IMR-90 (cell line): ENCODE measurements around the gene FAM229A. TPM values are rescaled to one million over a fixed set of nuclear protein-coding genes. Genes with fewer than 3 reads are reported as not detected.

Source experiments
- ATAC-seq: fragments of 200-7000 bp; cut with Tn5 transposase; 2 replicates; pipeline ENCODE4 v1.9.1; 2020; ENCODE audit warnings: low read depth, mild to moderate bottlenecking, moderate library complexity
- BruUV-seq: library from RNA; stranded (reverse); fragments of 400-500 nt; replicated peaks from 2 replicates; lab custom pipeline; 2021; lab: Mats Ljungman, UMichigan
- CTCF ChIA-PET: fragments of 300-600 bp; formaldehyde crosslinking; extraction: SDS; loops from one replicate; lab custom pipeline; 2021; ENCODE audit warnings: antibody characterized with exemption; lab: Yijun Ruan, JAX
- POLR2A ChIA-PET: fragments of 300-600 bp; sonication (Branson Sonifier 250); formaldehyde crosslinking; loops from one replicate; lab custom pipeline; 2022; ENCODE audit warnings: antibody characterized with exemption; ENCODE audit not compliant: unreplicated experiment; lab: Charles Lee
- DNase-seq: peaks from one replicate; pipeline ENCODE4 v3.0.0; 2013
- H2AFZ ChIP-seq: replicated peaks from 2 replicates; pipeline ENCODE3; 2013; ENCODE audit warnings: low read length, mild to moderate bottlenecking; ENCODE audit not compliant: poor library complexity
- H2AK5ac ChIP-seq: 2 replicates; pipeline ENCODE4 v1.6.1; 2013; ENCODE audit warnings: low read depth, low read length, inconsistent platforms
- H2AK9ac ChIP-seq: replicated peaks from 2 replicates; pipeline ENCODE3; 2013; ENCODE audit warnings: mild to moderate bottlenecking, low read depth, low read length, moderate library complexity; ENCODE audit not compliant: poor library complexity
- H2BK120ac ChIP-seq: 2 replicates; pipeline ENCODE4 v1.6.1; 2013; ENCODE audit warnings: low read depth, low read length, inconsistent platforms
- H2BK15ac ChIP-seq: 3 replicates; pipeline ENCODE4 v1.6.1; 2013; ENCODE audit warnings: low read depth, low read length, inconsistent platforms
- H2BK20ac ChIP-seq: 2 replicates; pipeline ENCODE4 v1.6.1; 2013; ENCODE audit warnings: low read depth, mild to moderate bottlenecking, inconsistent platforms, low read length, moderate library complexity
- H2BK5ac ChIP-seq: 2 replicates; pipeline ENCODE4 v1.6.1; 2013; ENCODE audit warnings: mild to moderate bottlenecking, low read depth, low read length, inconsistent platforms; ENCODE audit not compliant: poor library complexity, severe bottlenecking
- H3K14ac ChIP-seq: replicated peaks from 2 replicates; pipeline ENCODE4 v1.6.1; 2013; ENCODE audit warnings: low read depth, low read length, inconsistent platforms
- H3K18ac ChIP-seq: 2 replicates; pipeline ENCODE4 v1.6.1; 2013; ENCODE audit warnings: low read depth, low read length, control low read depth
- H3K23ac ChIP-seq: 2 replicates; pipeline ENCODE4 v1.6.1; 2013; ENCODE audit warnings: low read depth, low read length, inconsistent platforms
- H3K27ac ChIP-seq: 2 replicates; pipeline ENCODE4 v1.5.1; 2013; ENCODE audit warnings: mild to moderate bottlenecking, control low read depth, low read length; ENCODE audit not compliant: insufficient read depth
- H3K27me3 ChIP-seq: 2 replicates; pipeline ENCODE4 v1.6.1; 2013; ENCODE audit warnings: low read length; ENCODE audit not compliant: control insufficient read depth, insufficient read depth
- H3K36me3 ChIP-seq: 2 replicates; pipeline ENCODE4 v1.6.1; 2013; ENCODE audit warnings: low read length, mixed read lengths; ENCODE audit not compliant: control insufficient read depth, insufficient read depth
- H3K4ac ChIP-seq: 2 replicates; pipeline ENCODE4 v1.6.1; 2013; ENCODE audit warnings: low read depth, low read length, inconsistent platforms
- H3K4me1 ChIP-seq: 2 replicates; pipeline ENCODE4 v1.6.1; 2013; ENCODE audit warnings: low read length, mixed read lengths; ENCODE audit not compliant: control insufficient read depth, insufficient read depth
- H3K4me2 ChIP-seq: 2 replicates; pipeline ENCODE4 v1.6.1; 2013; ENCODE audit warnings: low read depth, mild to moderate bottlenecking, control low read depth, low read length, moderate library complexity
- H3K4me3 ChIP-seq: 2 replicates; pipeline ENCODE4 v1.5.1; 2013; ENCODE audit warnings: low read depth, mild to moderate bottlenecking, control low read depth, low read length, moderate library complexity; ENCODE audit not compliant: insufficient read depth
- H3K56ac ChIP-seq: 2 replicates; pipeline ENCODE4 v1.6.1; 2013; ENCODE audit warnings: low read length, inconsistent platforms; ENCODE audit not compliant: insufficient read depth; ENCODE audit errors: extremely low read depth
- H3K79me1 ChIP-seq, 2 experiments: 2 replicates each; pipeline ENCODE4 v1.6.1; 2013; ENCODE audit warnings: low read length in 2 of 2, inconsistent platforms in 1 of 2, low read depth in 1 of 2
- H3K9ac ChIP-seq: 2 replicates; pipeline ENCODE4 v1.6.1; 2013; ENCODE audit warnings: low read depth, low read length, control low read depth
- H3K9me1 ChIP-seq: 2 replicates; pipeline ENCODE4 v1.6.1; 2013; ENCODE audit warnings: low read length, inconsistent platforms; ENCODE audit not compliant: insufficient read depth
- H3K9me3 ChIP-seq: 2 replicates; pipeline ENCODE4 v1.6.1; 2013; ENCODE audit warnings: low read length; ENCODE audit not compliant: control insufficient read depth, insufficient read depth
- H4K20me1 ChIP-seq: 2 replicates; pipeline ENCODE4 v1.6.1; 2013; ENCODE audit warnings: low read length, inconsistent platforms; ENCODE audit not compliant: insufficient read depth
- H4K5ac ChIP-seq: 2 replicates; pipeline ENCODE4 v1.6.1; 2013; ENCODE audit warnings: mild to moderate bottlenecking, low read depth, low read length, control low read depth
- H4K8ac ChIP-seq, 2 experiments: 2 replicates each; pipeline ENCODE4 v1.6.1; 2013; ENCODE audit warnings: low read depth in 2 of 2, low read length in 2 of 2, control low read depth in 1 of 2, inconsistent platforms in 1 of 2
- H4K91ac ChIP-seq: 2 replicates; pipeline ENCODE4 v1.6.1; 2013; ENCODE audit warnings: low read depth, low read length, inconsistent platforms; ENCODE audit not compliant: insufficient read depth
- BHLHE40 ChIP-seq: fragments of 150-350 bp; IDR thresholded peaks from 2 replicates; pipeline ENCODE4 v1.6.1; 2016; ENCODE audit warnings: mild to moderate bottlenecking, low read depth, low read length
- CEBPB ChIP-seq: IDR thresholded peaks from 2 replicates; pipeline ENCODE4 v1.6.1; 2012; ENCODE audit warnings: low read depth, low read length, improper control_type of control experiment
- CHD1 ChIP-seq: IDR thresholded peaks from 2 replicates; pipeline ENCODE4 v1.6.1; 2012; ENCODE audit warnings: low read depth, low read length, improper control_type of control experiment
- FOS ChIP-seq: fragments of 150-350 bp; IDR thresholded peaks from 2 replicates; pipeline ENCODE4 v1.6.1; 2016; ENCODE audit warnings: low read depth, low read length
- MAFK ChIP-seq: IDR thresholded peaks from 2 replicates; pipeline ENCODE4 v1.6.1; 2012; ENCODE audit warnings: low read depth, low read length, improper control_type of control experiment
- MAZ ChIP-seq: IDR thresholded peaks from 2 replicates; pipeline ENCODE4 v1.6.1; 2012; ENCODE audit warnings: low read depth, mild to moderate bottlenecking, low read length, improper control_type of control experiment, moderate library complexity, borderline replicate concordance
- MXI1 ChIP-seq: IDR thresholded peaks from 2 replicates; pipeline ENCODE4 v1.6.1; 2012; ENCODE audit warnings: low read depth, mild to moderate bottlenecking, low read length, moderate library complexity, borderline replicate concordance
- NFE2L2 ChIP-seq: fragments of 150-350 bp; IDR thresholded peaks from 2 replicates; pipeline ENCODE4 v1.6.1; 2016; ENCODE audit warnings: low read depth, mild to moderate bottlenecking, low read length
- POLR2A ChIP-seq: IDR thresholded peaks from 2 replicates; pipeline ENCODE4 v1.6.1; 2012; ENCODE audit warnings: mild to moderate bottlenecking, low read depth, low read length
- RAD21 ChIP-seq: IDR thresholded peaks from 2 replicates; pipeline ENCODE4 v1.6.1; 2012; ENCODE audit warnings: low read length, improper control_type of control experiment
- RCOR1 ChIP-seq: IDR thresholded peaks from 2 replicates; pipeline ENCODE4 v1.6.1; 2012; ENCODE audit warnings: mild to moderate bottlenecking, low read length, improper control_type of control experiment; ENCODE audit not compliant: insufficient replicate concordance
- RFX5 ChIP-seq: IDR thresholded peaks from 2 replicates; pipeline ENCODE4 v1.8.0; 2012; ENCODE audit warnings: low read depth, mild to moderate bottlenecking, low read length, moderate library complexity
- SMC3 ChIP-seq: fragments of 150-350 bp; IDR thresholded peaks from 2 replicates; pipeline ENCODE4 v1.6.1; 2016; ENCODE audit warnings: low read depth, mild to moderate bottlenecking, antibody characterized with exemption, low read length, moderate library complexity
- WGBS, 2 experiments: methylation state at CpG; one replicate each; pipeline versions ENCODE4 v1.1.5 to v1.1.7; 2013; ENCODE audit warnings: missing lambda C conversion rate in 2 of 2; ENCODE audit not compliant: insufficient read length in 1 of 2; ENCODE audit errors: extremely low coverage in 2 of 2; 5-methylcytosine and 5-hydroxymethylcytosine counted together
- dilution Hi-C: fragments of 300-500 bp; cut with HindIII; formaldehyde crosslinking; loops from one replicate; pipeline ENCODE4 v1.14.3; 2018; ENCODE audit warnings: low sequenced_read_pairs; ENCODE audit not compliant: unreplicated experiment
- in situ Hi-C: fragments of 300-500 bp; cut with MboI; formaldehyde crosslinking; loops from 3 replicates; pipeline ENCODE4 v1.14.3; 2019; ENCODE audit warnings: low sequenced_read_pairs, inconsistent platforms, mixed read lengths
- intact Hi-C: fragments of 100-400 bp; cut with micrococcal nuclease; formaldehyde crosslinking; loops from 2 replicates; pipeline ENCODE4 v1.10.0; 2022
- polyA plus RNA-seq, 3 experiments: library from polyadenylated mRNA; depleted of rRNA; stranded (reverse); fragments of >200 nt; gene quantifications; 2 replicates each; pipeline ENCODE4 v1.2.3, GENCODE V29; 2012; ENCODE audit warnings: low replicate concordance in 1 of 3
- total RNA-seq: library from RNA; depleted of rRNA; stranded (reverse); fragments of >200 nt; gene quantifications from 2 replicates; pipeline ENCODE4 v1.2.3, GENCODE V29; 2012
- TF ChIP-seq, protein P1 (sequence below): conservative IDR thresholded peaks from 2 replicates; pipeline ENCODE4 v1.5.1; 2012; ENCODE audit warnings: mild to moderate bottlenecking, low read depth, low read length, improper control_type of control experiment
- TF ChIP-seq, protein P2 (sequence below): fragments of 150-350 bp; IDR thresholded peaks from 2 replicates; pipeline ENCODE4 v1.6.1; 2016; ENCODE audit warnings: low read depth, mild to moderate bottlenecking, low read length, moderate library complexity, borderline replicate concordance
- TF ChIP-seq, protein P3 (sequence below): fragments of 150-350 bp; IDR thresholded peaks from 2 replicates; pipeline ENCODE4 v1.6.1; 2017; ENCODE audit warnings: mild to moderate bottlenecking, antibody characterized with exemption, low read length, low read depth

FAM229A gene
- total and polyA plus RNA-seq, 2 of the 4 experiments (the other 2 are of a cell fraction) = 0.36 to 4.3 TPM

DNA sequence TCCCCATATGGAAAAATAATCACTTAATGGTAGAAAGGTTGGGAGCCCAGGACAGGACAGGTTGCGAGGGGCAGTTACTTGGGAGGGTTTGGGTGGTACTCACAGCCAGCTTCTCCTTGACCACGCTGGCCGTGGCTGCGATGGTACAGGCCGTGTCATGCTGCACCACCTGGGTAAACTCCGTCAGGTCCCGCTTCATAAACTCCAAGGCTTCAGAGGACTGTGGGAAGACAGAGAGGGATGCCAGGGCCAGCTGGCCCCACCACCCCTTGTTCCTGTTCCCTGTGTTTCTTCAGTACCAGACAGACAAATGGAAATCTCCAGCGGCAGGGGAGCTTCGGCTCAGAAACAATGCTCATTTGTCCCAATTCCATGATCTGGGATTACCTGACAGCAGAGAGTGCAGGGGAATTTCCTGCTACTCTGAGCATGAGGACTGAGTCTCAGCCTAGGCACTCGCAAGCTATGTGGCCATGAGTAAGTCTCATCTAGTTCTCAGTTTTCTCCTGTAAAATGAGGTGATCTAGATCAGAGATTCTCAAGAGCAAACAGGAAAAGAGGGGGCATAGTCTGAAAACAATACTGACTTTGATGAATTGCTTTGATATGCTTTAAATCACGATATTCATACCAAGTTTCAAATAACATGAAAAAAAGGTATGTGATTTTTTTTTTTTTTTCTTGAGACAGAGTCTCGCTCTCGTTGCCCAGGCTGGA lies 24.5 kb upstream of the FAM229A start:
- H4K91ac ChIP-seq = no peak overlapping the region
- H3K9ac ChIP-seq = no peak overlapping the region
- H3K9me3 ChIP-seq = no peaks in the 10 kb centered on the region
- no TSS peak for BruUV-seq
- peaks cover 3% of the 10 kb centered on the region; the same call in 1 of the 2 replicates for H4K20me1 ChIP-seq
- ATAC-seq = no peak
- H3K36me3 ChIP-seq = peaks cover 48% of the 10 kb centered on the region
- dilution Hi-C loops = no loop called here
- H3K56ac ChIP-seq = no peak overlapping the region
- H2BK5ac ChIP-seq = no peak overlapping the region
- no peak overlapping the region for H4K8ac ChIP-seq
- no peak overlapping the region for H2BK120ac ChIP-seq
- intact Hi-C loops = no loop called here
- DNase-seq = no peak
- no peak overlapping the region for H3K27ac ChIP-seq
- no peaks in the 10 kb centered on the region for H3K27me3 ChIP-seq
- no peaks in the 10 kb centered on the region for H3K4me1 ChIP-seq
- no peak overlapping the region for H2AK5ac ChIP-seq
- no peak overlapping the region for H3K4ac ChIP-seq
- ChIA-PET CTCF (no interaction called here), POLR2A (no interaction called here)
- no peak overlapping the region for H2BK20ac ChIP-seq
- no peak overlapping the region for H3K14ac ChIP-seq
- H2AK9ac ChIP-seq = no peak overlapping the region
- WGBS, 2 experiments = 100% methylated on average over 1 of the region's 13 CpGs; no CpG with 5 or more reads in 1 of the 2 experiments
- TF ChIP-seq MAZ = no peak
- no peak for TF ChIP-seq POLR2A
- no peak for TF ChIP-seq CHD1
- no peak for TF ChIP-seq MXI1
- TF ChIP-seq MAFK = no peak
- TF ChIP-seq RAD21 = no peak
- TF ChIP-seq, protein P1, sequence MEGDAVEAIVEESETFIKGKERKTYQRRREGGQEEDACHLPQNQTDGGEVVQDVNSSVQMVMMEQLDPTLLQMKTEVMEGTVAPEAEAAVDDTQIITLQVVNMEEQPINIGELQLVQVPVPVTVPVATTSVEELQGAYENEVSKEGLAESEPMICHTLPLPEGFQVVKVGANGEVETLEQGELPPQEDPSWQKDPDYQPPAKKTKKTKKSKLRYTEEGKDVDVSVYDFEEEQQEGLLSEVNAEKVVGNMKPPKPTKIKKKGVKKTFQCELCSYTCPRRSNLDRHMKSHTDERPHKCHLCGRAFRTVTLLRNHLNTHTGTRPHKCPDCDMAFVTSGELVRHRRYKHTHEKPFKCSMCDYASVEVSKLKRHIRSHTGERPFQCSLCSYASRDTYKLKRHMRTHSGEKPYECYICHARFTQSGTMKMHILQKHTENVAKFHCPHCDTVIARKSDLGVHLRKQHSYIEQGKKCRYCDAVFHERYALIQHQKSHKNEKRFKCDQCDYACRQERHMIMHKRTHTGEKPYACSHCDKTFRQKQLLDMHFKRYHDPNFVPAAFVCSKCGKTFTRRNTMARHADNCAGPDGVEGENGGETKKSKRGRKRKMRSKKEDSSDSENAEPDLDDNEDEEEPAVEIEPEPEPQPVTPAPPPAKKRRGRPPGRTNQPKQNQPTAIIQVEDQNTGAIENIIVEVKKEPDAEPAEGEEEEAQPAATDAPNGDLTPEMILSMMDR = no peak
- TF ChIP-seq RFX5 = no peak
- TF ChIP-seq FOS = no peak
- no peak for TF ChIP-seq SMC3
- no peak for TF ChIP-seq RCOR1
- TF ChIP-seq, protein P2, sequence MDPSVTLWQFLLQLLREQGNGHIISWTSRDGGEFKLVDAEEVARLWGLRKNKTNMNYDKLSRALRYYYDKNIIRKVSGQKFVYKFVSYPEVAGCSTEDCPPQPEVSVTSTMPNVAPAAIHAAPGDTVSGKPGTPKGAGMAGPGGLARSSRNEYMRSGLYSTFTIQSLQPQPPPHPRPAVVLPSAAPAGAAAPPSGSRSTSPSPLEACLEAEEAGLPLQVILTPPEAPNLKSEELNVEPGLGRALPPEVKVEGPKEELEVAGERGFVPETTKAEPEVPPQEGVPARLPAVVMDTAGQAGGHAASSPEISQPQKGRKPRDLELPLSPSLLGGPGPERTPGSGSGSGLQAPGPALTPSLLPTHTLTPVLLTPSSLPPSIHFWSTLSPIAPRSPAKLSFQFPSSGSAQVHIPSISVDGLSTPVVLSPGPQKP = no peak
- TF ChIP-seq CEBPB = no peak
- no peak for TF ChIP-seq BHLHE40
- TF ChIP-seq, protein P3, sequence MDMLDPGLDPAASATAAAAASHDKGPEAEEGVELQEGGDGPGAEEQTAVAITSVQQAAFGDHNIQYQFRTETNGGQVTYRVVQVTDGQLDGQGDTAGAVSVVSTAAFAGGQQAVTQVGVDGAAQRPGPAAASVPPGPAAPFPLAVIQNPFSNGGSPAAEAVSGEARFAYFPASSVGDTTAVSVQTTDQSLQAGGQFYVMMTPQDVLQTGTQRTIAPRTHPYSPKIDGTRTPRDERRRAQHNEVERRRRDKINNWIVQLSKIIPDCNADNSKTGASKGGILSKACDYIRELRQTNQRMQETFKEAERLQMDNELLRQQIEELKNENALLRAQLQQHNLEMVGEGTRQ = no peak
- no peak for TF ChIP-seq NFE2L2
- peaks cover 35 to 51% of the 10 kb centered on the region in 2 experiments for H3K79me1 ChIP-seq
- H3K23ac ChIP-seq = no peak overlapping the region
- H2AFZ ChIP-seq = no peak overlapping the region
- in situ Hi-C loops = no loop called here
- no peak overlapping the region for H3K4me2 ChIP-seq
- H3K18ac ChIP-seq = no peak overlapping the region
- no peak overlapping the region for H2BK15ac ChIP-seq
- no peak overlapping the region for H3K4me3 ChIP-seq
- peaks cover 2% of the 10 kb centered on the region; the same call in 1 of the 2 replicates for H3K9me1 ChIP-seq
- H4K5ac ChIP-seq = no peak overlapping the region
